Activated CD4-positive, CD25-positive, alpha-beta regulatory T cell (primary cell): ENCODE results near the gene CCNI2.

ENCODE experiments used
- DNase-seq, 4 experiments: peaks; one replicate each; lab custom pipeline; 2025; lab: John Stamatoyannopoulos, UW

CCNI2 gene

GRCh38 chr5:132765311-132766019, 18.2 kb downstream of the CCNI2 start:
- no peak for DNase-seq

DNA sequence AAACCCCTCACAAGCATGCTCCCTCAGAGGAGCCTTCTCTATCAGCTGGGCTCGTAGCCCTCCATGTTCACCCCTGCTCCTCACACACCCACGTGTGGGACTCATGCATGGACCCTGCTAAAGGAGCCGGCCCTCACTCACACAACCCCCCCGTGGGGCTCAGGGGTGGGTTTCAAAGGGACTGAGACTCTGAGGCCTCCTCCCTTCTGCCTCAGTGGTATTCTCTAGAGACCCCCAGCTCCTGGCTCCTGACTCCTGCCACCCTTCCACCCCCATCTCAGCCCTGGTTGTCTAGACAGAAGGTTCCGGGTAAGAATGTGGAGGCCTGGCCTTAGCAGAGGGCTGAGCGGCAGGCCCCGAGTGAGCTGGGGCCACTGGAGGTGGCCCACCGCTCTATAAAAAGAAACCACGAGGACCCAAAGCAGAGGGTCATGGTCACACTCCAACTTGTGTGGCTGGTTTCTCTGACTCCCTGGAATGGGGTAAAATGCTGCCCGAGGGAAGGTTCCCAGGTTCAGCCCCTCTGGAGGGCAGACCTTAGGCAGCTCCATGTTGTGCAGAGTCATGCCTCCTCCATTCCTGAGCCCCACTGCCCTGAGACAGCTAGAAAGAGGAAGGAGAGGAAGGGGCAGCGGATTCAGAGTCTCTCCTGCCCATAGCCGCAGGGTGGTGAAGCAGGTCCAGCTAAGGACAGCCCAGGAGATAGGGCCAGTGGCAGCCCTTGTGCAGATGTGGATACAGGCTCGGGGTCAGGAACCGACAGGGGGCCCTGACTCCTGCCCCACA, 19.0 kb downstream of the CCNI2 start:
- no peak for DNase-seq

DNA sequence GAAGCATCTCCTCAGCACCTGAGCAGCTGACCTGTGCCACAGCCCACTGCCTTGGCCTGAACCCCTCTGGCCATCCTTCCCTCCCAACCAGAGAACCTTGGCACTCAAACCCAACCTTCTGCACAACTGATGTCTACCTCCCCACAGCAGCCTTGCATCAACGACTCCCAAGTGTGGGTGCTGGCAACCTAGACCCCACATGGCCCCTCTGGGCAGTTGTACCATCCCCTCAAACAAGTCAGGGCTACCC, 19.5 kb downstream of the CCNI2 start:
- no peak for DNase-seq

GRCh38 chr5:132767150-132767549, 19.9 kb downstream of the CCNI2 start:
- DNase-seq, result no peak

DNA sequence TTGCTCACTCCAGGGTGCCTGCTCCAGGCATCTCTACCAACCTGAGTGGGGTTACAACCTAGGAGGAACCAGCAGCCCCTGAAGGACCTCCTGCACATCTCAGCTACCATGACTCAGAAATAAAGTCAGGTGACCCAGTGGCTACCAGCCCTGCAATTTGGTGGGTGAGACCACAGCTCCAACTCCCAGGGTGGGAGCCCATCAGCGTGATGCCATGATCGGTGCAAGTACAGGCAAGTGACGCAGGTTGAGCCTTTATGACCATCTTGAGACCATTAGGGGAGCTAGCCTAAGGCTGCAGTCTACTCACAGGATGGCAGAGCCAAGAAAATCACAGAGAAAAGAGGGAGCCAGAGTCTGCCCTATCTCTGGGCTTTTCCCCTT, 21.3 kb downstream of the CCNI2 start:
- no peak for DNase-seq

- DNase-seq, result no peak
These were observed 23.4 kb downstream of the CCNI2 start for GRCh38 chr5:132770476-132771159.

DNA sequence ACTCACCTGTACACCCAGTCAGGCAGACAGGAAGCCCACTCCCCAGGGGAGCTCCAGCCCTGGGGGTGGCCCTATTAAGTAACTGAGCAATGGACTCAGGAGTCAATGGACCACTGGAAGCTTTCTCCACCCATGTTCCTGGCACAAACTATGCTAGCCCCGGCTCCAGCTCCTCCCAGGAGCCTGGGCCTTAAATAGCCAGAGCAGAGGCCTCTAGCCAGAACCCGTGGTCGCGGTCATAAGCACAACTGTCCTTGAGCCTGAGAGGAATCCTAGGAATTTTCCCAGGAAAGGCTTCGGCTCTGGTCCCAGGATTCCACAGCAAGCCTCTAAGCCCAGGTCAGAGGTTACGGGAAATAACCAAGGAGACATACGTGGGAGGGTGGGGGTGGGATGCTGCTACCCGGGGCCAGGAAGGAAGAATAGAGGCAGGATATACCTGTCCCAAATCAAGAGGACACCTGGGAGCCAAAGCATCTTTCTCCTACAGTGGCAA, 24.3 kb downstream of the CCNI2 start:
- DNase-seq, result no peak

GRCh38 chr5:132772291-132773070, 25.3 kb downstream of the CCNI2 start:
- DNase-seq, result no peak

GRCh38 chr5:132773114-132773513, 25.9 kb downstream of the CCNI2 start:
- DNase-seq, result no peak

DNA sequence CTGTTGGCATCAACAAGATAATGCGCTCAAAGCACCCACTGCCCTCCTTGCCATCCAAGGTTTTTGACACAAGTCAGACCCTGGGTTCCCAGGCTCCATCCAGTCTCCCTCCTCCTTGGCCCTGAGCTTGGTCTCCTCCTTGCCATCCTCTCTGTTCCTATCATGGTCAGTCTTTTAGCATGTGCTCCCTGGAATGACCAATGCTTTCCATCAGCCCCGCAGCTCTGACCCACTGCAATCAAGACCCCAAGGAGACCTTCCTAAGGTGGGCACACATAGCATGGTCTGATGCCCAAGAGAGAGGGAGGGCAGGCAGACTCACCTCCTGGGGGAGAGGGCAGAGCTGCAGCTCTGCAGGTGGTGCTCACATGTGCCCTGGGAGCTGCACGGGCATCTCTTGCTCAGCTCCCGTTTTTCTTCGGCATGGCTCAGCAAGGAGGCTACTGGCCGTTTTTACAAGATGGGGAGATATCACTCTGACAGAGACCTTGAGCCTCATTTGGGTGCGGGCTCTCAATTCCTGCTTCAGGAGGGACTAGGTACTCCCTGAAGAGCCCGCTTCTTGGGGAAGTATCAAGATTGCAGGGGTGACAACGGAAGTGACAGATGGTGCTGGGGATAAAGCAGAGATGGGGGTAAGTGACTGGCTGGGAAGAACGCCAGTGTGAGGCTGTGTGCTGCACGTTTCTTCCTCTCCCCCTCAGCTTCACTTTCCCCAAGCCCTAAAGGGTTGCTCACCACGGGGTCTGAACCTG, 26.6 kb downstream of the CCNI2 start:
- DNase-seq, result no peak

GRCh38 chr5:132774406-132774805, 27.2 kb downstream of the CCNI2 start:
- no peak for DNase-seq

DNA sequence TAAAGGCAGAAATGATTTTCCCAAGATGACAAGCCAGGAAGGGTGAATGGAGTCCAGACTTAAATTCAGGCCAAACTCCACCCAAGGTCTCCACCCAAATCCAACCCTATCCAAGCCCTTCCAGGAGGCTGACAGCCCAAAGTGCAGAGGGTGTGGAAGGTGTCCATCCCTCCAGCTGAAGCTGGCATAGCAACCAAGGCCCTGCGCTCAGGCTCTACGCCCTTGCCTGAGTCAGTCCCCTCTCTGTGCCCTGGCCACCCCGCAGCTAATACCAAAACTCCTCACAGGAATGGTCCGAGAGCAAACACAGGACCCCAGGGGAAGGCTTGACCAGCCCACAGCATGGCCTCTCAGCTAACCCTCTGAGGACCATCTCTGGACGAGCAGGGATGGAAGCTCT, 27.7 kb downstream of the CCNI2 start:
- DNase-seq, result no peak

DNA sequence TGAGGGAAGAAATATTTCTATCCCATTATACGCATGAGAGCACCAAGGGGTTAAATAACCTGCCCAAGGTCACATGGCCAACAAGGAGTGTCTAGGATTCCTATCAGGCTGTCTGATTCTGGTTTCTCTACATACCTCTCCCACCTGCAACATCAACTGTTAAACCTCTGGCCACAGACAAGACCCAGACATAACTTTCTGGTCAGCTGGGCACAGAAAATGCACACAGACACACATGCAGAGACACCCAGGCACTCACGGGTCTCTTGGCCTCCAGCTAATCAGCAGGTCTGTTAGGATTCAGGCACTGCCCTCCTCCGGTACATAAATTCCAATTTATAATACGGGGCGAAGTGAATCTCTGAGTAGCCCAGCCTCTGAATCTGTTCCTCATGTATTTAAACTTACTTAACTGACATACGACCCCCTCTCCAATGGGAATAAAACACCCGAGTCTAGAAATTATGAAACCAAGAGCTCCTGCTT, 28.3 kb downstream of the CCNI2 start:
- no peak for DNase-seq

- no peak for DNase-seq
These were observed 29.1 kb downstream of the CCNI2 start for GRCh38 chr5:132776131-132776937.

DNA sequence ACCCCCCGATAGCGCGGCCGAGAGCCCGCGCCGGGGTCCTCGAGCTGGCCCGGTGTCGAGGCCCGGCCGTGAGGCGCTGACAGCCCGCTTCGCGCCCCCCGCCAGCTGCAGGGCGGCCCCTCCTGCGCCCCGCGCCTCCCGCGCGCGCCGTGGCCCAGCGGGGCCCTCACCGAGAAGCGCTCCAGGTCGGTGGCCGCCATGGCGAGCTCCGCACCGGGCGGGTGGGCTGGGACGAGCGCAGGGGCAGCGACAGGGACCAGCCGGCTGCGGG, 29.6 kb downstream of the CCNI2 start:
- no peak for DNase-seq

GRCh38 chr5:132777209-132778069, 30.2 kb downstream of the CCNI2 start, which contains the start of gene SEPTIN8:
TSS of gene SEPTIN8 (minus strand) at chr5:132777239. CDS start at chr5:132777137, 102 bp downstream.
- peak in 1 of 4 experiments; percentile 7 for DNase-seq

DNA sequence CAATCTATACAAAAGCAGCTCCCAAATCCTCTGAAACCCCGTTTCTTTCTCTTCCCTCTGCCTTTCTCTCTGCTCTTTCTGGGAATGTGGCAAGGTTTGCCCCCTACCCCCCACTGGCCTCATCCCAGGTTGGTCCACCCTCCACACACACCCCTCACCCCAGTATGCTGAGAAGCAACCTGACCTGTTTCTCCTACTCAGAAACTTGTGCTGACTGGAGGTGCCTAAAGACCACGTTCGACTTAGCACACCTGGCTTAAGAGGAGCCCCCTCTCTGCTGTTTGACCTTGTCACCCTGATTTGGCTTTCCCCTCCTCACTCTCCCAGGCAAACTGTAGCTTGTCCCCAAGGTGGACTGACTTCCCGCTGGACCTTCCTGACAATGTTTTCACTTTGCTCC, 30.9 kb downstream of the CCNI2 start:
- no peak for DNase-seq

- no peak for DNase-seq
These were observed 31.6 kb downstream of the CCNI2 start for GRCh38 chr5:132778856-132779255.

DNA sequence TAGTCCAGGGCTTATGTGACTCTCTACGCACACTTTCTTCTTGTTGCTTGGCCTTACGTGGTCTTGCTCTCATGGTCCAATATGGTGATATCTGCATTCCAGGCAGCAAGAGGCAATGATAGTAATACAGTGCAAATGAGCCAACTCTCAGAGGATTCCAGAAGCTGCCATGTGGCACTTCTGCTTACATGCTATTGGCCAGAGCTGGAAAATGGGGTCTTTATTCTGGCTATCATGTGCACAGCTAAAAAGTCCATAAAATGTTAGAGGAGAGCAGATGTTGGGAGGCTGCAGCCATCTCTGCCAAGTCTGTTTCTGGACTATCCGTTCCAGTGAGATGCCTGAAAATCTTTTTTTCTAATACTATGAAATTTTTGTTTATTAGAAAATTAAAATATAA, 32.7 kb downstream of the CCNI2 start:
- DNase-seq, result no peak

DNA sequence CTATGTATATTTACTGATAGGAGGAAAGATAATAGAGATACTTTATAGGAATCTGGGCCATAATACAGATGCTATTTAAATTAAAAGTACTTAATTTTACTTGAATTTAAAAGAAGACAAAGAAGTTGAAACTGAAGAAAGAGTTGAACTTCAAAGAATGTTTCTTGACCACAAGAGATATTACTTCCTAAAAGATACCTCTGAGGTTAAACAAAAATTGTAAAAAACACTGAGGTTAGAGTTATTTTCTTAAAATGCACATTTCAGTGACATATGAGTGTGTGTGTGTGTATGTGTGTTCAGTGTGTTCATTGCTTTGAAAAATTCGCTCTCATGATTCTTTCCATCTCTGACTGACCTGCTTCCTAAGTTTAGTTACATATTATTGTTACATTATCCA, 33.4 kb downstream of the CCNI2 start:
- no peak for DNase-seq
